Smooth muscle cell (in vitro differentiated cells): ENCODE results near the gene TMEM18. TPM values are rescaled to one million over a fixed set of nuclear protein-coding genes. Genes with fewer than 3 reads are reported as not detected.

Source experiments
- DNase-seq: peaks from one replicate; lab custom pipeline; 2025; ENCODE audit not compliant: unreplicated experiment; lab: John Stamatoyannopoulos, UW
- H2AFZ ChIP-seq: fragments of 200-600 bp; sonication (generic); 2 replicates; pipeline ENCODE4 v1.6.0; 2016; ENCODE audit warnings: antibody characterized with exemption, low read depth, mild to moderate bottlenecking
- H3F3A ChIP-seq: fragments of 200-600 bp; sonication (generic); 2 replicates; pipeline ENCODE4 v1.6.0; 2017; ENCODE audit warnings: antibody characterized with exemption, low read depth
- H3K27ac ChIP-seq: fragments of 200-600 bp; sonication (generic); 2 replicates; pipeline ENCODE4 v1.5.1; 2016; ENCODE audit warnings: low read depth, mild to moderate bottlenecking
- H3K27me3 ChIP-seq: fragments of 200-600 bp; sonication (generic); 2 replicates; pipeline ENCODE4 v1.6.1; 2016; ENCODE audit warnings: low read depth, mild to moderate bottlenecking
- H3K36me3 ChIP-seq: fragments of 200-600 bp; sonication (generic); 2 replicates; pipeline ENCODE4 v1.5.1; 2016; ENCODE audit warnings: low read depth
- H3K4me1 ChIP-seq: fragments of 200-600 bp; sonication (generic); 2 replicates; pipeline ENCODE4 v1.5.1; 2016; ENCODE audit warnings: low read depth
- H3K4me2 ChIP-seq: fragments of 200-600 bp; sonication (generic); 2 replicates; pipeline ENCODE4 v1.6.0; 2016; ENCODE audit warnings: mild to moderate bottlenecking
- H3K4me3 ChIP-seq: fragments of 200-600 bp; sonication (generic); 2 replicates; pipeline ENCODE4 v1.5.1; 2016; ENCODE audit warnings: mild to moderate bottlenecking
- H3K79me2 ChIP-seq: fragments of 200-600 bp; sonication (generic); 2 replicates; pipeline ENCODE4 v1.6.0; 2016; ENCODE audit warnings: low read depth, mild to moderate bottlenecking
- H3K9ac ChIP-seq: fragments of 200-600 bp; sonication (generic); 2 replicates; pipeline ENCODE4 v1.6.0; 2016; ENCODE audit warnings: low read depth
- H3K9me3 ChIP-seq: fragments of 200-600 bp; sonication (generic); replicated peaks from 2 replicates; pipeline ENCODE4 v1.5.1; 2016; ENCODE audit warnings: low read depth
- H4K20me1 ChIP-seq: fragments of 200-600 bp; sonication (generic); 2 replicates; pipeline ENCODE4 v1.6.0; 2016; ENCODE audit warnings: low read depth
- WGBS: methylation state at CpG from one replicate; pipeline ENCODE4 v1.1.7; 2016; ENCODE audit warnings: low lambda C conversion rate; 5-methylcytosine and 5-hydroxymethylcytosine counted together
- polyA plus RNA-seq: library from polyadenylated mRNA; unstranded; fragments of >200 nt; fragmentation: Nextera tagmentation; extraction: Ambion mirVana; gene quantifications from 2 replicates; pipeline ENCODE4 v1.2.1, GENCODE V29; 2016
- total RNA-seq: library from RNA; depleted of rRNA; stranded (reverse); fragments of >200 nt; gene quantifications from 2 replicates; pipeline ENCODE4 v1.2.3, GENCODE V29; 2014
- TF ChIP-seq, protein P1 (sequence below): fragments of 200-600 bp; sonication (generic); IDR thresholded peaks from 2 replicates; pipeline ENCODE4 v1.5.1; 2017; ENCODE audit warnings: borderline replicate concordance, mild to moderate bottlenecking, antibody characterized with exemption; ENCODE audit not compliant: insufficient read depth, poor library complexity, severe bottlenecking

Gene TMEM18
- total and polyA plus RNA-seq, 2 experiments from 2014 or later, result 18.3 to 29.1 TPM

DNA sequence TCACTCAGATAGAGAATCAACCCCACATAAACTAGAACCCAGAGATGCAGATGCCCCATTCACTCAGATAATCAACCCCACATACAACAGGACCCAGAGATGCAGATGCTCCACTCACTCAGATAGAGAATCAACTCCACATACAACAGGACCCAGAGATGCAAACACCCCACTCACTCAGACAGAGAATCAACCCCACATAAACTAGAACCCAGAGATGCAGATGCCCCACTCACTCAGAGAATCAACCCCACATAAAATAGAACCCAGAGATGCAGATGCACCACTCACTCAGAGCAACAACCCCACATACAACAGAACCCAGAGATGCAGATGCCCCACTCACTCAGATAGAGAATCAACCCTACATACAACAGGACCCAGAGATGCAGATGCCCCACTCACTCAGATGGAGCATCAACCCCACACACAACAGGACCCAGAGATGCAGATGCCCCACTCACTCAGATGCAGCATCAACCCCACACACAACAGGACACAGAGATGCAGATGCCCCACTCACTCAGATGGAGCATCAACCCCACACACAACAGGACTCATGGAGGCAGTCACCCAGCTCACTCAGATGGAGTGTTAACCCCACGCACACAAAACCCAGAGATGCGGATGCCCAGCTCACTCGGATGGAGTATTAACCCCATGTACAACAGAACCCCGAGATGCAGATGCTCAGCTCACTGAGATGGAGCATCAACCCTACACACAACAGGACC, 11.7 kb downstream of the TMEM18 start:
- 99% methylated on average over 4 of the region's 4 CpGs for WGBS
- Histone ChIP-seq H2AFZ (no peak overlapping the region), H4K20me1 (no peaks in the 10 kb centered on the region), H3K4me1 (no peaks in the 10 kb centered on the region), H3F3A (peaks cover 3% of the 10 kb centered on the region), H3K4me3 (no peak overlapping the region), H3K79me2 (no peaks in the 10 kb centered on the region), H3K36me3 (peaks cover 6% of the 10 kb centered on the region), H3K9ac (no peak overlapping the region), H3K27ac (no peak overlapping the region), H3K4me2 (no peak overlapping the region), H3K9me3 (no peaks in the 10 kb centered on the region), H3K27me3 (peaks cover under 1% of the 10 kb centered on the region)
- TF ChIP-seq, protein P1, sequence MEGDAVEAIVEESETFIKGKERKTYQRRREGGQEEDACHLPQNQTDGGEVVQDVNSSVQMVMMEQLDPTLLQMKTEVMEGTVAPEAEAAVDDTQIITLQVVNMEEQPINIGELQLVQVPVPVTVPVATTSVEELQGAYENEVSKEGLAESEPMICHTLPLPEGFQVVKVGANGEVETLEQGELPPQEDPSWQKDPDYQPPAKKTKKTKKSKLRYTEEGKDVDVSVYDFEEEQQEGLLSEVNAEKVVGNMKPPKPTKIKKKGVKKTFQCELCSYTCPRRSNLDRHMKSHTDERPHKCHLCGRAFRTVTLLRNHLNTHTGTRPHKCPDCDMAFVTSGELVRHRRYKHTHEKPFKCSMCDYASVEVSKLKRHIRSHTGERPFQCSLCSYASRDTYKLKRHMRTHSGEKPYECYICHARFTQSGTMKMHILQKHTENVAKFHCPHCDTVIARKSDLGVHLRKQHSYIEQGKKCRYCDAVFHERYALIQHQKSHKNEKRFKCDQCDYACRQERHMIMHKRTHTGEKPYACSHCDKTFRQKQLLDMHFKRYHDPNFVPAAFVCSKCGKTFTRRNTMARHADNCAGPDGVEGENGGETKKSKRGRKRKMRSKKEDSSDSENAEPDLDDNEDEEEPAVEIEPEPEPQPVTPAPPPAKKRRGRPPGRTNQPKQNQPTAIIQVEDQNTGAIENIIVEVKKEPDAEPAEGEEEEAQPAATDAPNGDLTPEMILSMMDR, result no peak
- DNase-seq, result no peak

DNA sequence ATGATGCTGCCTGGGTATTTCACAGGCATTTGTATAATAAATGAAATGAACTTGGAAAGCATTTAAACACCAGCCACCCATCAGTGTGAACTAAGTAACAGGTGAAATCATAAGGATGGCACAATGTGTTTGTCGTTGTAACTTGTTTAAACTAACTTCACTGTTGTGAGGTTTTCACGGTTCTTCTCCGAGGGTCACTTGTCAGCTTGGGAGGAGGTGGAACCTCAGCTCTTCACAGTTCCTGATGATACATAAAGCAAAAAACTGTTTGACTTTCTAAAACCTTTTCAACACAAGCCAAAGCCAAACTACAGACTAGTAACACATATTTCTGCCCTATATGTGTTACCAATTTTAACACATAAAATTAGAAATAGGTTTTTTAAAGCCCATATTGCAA, 13.1 kb downstream of the TMEM18 start:
- Histone ChIP-seq H2AFZ (no peak overlapping the region), H3K4me2 (no peak overlapping the region), H3F3A (peaks cover 3% of the 10 kb centered on the region), H3K79me2 (no peaks in the 10 kb centered on the region), H3K27ac (no peak overlapping the region), H3K4me3 (no peak overlapping the region), H3K4me1 (no peaks in the 10 kb centered on the region), H3K9ac (no peak overlapping the region), H3K27me3 (peaks cover 12% of the 10 kb centered on the region), H3K9me3 (no peaks in the 10 kb centered on the region), H3K36me3 (peaks cover 3% of the 10 kb centered on the region), H4K20me1 (no peaks in the 10 kb centered on the region)
- TF ChIP-seq, protein P1, result no peak
- 98% methylated on average over 3 of the region's 3 CpGs for WGBS
- DNase-seq, result no peak

DNA sequence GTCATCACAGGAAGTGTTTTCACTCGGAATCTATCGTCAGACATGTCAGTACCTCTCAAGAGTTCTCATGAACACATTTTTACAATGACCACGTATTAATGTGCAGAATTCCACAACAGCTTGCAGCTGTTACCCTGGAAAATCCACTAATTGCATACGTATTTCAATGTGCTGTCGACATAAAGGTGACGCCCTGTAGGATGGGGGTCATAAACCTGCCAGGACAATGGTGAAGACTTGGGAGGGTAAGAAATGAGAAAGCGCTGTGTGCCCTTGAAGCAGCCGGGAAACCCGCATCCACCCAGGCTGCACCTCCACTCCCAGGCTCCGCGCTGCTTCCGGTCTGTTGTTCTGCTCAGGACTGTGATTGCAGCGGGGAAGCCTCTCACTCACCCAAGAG, 14.0 kb downstream of the TMEM18 start:
- Histone ChIP-seq H3K27ac (no peak overlapping the region), H3K79me2 (no peaks in the 10 kb centered on the region), H3K36me3 (peaks cover 3% of the 10 kb centered on the region), H3K9ac (no peak overlapping the region), H3K4me2 (no peak overlapping the region), H3K27me3 (peaks cover 14% of the 10 kb centered on the region), H3F3A (peaks cover 3% of the 10 kb centered on the region), H2AFZ (no peak overlapping the region), H3K4me1 (no peaks in the 10 kb centered on the region), H3K9me3 (no peaks in the 10 kb centered on the region), H4K20me1 (no peaks in the 10 kb centered on the region), H3K4me3 (no peak overlapping the region)
- 94% methylated on average over 13 of the region's 13 CpGs for WGBS
- DNase-seq, result no peak
- TF ChIP-seq, protein P1, result no peak

DNA sequence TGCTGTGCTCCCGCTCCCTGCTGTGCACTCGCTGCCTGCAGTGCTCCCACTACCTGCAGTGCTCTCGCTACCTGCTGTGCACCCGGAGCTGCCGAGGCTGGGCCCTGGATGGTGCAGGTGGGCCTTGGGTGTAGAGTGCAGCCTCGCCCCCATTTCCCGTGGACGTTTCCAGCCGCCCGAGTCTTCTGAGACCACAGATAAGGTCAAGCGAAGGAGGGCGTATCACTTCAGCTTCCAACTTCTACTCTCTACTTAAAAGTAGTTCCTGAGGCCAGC, 15.9 kb downstream of the TMEM18 start:
- no peak overlapping the region for H3K4me2 ChIP-seq
- WGBS, result 92% methylated on average over 12 of the region's 12 CpGs
- H3F3A ChIP-seq, result no peaks in the 10 kb centered on the region
- peaks cover 3% of the 10 kb centered on the region for H3K36me3 ChIP-seq
- TF ChIP-seq, protein P1, result no peak
- H3K9me3 ChIP-seq, result no peaks in the 10 kb centered on the region
- H3K27ac ChIP-seq, result no peak overlapping the region
- H4K20me1 ChIP-seq, result no peaks in the 10 kb centered on the region
- no peak overlapping the region for H3K4me3 ChIP-seq
- no peaks in the 10 kb centered on the region for H3K79me2 ChIP-seq
- H3K9ac ChIP-seq, result no peak overlapping the region
- H3K4me1 ChIP-seq, result no peaks in the 10 kb centered on the region
- peaks cover 17% of the 10 kb centered on the region for H3K27me3 ChIP-seq
- H2AFZ ChIP-seq, result no peak overlapping the region
- DNase-seq, result no peak
